NCI-H345 treated with DMSO at 0.1 percent for 48 hours (cell line): Measurements from ENCODE around the gene SPOP.

ENCODE experiments used
- DNase-seq: peaks from one replicate; lab custom pipeline; 2025; ENCODE audit not compliant: unreplicated experiment; lab: John Stamatoyannopoulos, UW

SPOP gene

DNA sequence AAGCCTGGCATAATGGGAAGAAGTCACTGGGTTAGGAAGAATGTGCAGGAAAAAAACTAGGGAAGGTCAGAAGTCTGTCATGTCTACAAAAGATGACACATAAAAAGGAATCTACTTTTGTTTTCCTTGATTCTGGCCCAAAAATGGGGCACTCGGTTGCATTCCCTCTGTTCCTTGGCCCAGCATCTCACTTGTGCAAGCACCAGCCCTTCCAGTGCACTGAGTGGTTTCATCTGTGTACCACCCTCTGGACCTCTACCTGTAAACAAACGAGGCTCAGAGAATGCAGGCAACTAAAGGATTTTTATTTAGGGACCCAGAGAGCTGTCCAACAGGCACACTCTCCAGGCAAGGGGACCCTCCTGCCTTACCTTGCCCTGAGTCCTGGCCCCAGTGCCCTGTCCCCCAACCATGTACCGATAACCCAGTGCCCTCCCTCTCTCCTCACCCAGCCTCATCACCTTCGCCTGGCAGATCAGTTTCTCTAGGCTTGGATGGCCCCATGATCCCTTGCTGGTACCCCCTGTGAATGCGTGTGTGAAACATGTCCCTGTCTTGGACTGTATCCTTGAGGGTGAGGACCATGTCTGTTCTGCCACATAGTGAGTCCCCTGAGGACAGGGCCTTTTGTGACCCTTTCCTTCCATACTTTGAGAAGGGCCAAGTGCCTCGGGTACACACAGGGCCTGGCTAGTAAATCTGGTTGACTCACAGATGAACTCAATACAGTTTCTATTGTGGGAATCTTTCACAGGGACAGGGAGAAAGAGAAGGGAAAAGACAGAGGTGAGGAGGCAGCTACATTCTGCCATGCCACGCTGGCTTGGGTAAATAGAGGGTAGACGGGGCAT lies 88.9 kb downstream of the SPOP start:
- no peak for DNase-seq

DNA sequence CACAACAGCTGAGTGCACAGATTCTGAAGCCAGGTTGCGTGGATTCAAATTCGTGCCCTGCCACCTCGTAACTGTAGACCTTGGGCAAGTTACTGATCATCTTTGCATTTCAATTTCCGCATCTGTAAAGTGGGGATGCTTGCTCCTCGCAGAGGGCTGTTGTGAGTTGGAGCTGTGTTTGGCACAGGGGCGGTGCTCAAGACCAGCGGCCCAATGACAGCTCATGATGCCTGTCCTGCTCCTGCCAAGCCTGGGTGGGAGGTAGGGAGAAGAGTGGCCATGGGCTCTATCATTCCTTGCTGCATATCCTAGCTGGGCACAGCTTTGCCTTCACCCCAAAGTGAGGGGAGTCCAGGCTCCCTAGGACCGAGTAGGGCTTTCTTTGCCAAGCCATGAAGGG lies 89.6 kb downstream of the SPOP start:
- DNase-seq = no peak

DNA sequence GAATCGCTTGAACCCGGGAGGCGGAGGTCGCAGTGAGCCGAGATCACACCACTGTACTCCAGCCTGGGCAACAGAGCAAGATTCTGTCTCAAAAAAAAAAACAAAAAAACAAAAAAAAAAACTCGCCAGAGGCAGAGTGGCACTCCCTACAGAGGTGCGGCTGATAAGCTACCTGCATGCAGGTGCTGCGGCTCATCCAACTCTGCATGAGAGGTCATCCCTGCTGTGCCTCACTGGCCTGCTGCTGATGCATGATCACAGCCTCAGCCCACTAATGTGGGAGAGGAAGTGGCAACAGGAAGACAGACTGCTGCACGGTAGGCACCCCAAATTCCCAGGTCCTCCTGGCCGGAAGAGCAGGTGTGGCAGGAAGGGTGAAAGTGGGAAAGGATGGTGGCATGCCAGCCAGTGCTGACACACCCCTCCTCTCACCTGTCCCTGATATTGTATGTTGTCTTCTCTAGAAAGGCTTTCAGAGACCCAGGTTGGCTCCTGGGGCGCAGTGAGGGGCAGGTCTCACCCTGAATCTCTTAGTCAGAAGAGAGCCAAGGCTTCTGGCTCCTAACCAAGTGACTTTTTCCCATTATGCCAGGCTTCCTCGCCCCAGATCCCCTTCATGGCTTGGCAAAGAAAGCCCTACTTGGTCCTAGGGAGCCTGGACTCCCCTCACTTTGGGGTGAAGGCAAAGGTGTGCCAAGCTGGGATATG lies 90.4 kb downstream of the SPOP start:
- DNase-seq = no peak

DNA sequence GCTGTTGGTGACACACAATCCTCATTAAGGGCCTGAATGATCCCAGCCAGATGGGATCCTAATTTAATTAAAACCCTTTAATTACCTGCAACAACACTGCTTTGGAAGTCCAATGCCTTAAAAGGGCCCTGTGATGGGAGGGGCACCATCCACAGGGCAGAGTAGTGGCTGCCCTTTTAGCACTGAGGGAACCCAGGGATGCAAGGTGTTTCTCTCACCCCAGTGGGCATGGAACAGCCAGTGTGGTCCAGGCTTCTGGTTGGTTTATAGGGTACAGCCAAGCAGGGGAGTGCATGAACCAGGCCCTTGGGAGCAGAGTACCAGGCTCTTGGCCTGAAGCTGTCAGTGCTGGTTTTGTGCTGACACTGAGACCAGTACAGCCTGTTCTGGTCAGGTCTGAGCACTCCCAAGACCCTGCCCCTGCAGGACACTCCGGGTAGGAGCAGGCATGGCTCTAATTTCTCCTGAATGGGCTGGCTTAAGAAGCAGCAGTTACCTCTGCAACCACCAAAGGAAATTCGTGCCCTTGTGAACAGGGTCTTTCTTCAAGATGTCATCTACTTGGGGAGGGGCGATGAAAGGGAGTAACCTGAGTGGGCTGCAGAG lies 92.4 kb downstream of the SPOP start:
- no peak for DNase-seq

DNA sequence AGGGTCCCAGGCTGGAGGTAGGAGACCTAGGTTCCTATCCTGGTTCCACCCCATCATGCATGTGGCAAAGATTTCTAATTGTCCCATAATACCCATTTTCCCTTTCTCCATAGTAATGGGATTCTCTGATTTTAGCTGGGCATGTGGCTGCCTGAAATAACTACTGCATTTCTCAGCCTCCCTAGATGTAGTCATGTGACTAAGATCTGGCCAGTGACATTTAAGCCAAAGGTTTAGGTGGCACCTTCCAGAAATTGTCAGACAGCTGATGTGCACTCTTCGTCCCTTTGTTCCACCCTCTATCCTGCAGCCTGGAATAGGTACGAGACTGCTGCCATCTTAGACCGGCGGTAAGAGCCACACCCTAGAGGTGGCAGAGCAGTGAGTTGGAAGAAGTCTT lies 94.0 kb downstream of the SPOP start:
- DNase-seq = no peak

DNA sequence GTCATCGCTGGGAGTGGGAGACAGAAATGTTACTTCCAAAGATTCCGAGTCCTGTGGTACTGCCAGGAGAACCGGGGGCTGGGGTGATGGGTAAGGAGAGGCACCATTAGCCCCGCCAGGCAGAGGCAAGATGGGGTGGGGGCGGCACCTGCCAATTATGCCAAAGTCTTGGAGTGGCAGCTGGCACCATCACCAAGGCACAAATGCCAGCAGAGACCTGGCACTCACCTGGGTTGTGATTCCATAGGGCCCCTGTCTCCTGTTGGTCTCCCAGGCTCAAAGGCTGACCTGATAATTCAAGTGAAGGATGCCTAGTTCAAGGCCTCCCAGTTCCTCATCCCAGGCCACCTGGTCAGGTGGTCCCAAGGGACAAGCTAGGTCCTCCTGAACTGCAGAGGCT lies 94.7 kb downstream of the SPOP start:
- DNase-seq = no peak

DNA sequence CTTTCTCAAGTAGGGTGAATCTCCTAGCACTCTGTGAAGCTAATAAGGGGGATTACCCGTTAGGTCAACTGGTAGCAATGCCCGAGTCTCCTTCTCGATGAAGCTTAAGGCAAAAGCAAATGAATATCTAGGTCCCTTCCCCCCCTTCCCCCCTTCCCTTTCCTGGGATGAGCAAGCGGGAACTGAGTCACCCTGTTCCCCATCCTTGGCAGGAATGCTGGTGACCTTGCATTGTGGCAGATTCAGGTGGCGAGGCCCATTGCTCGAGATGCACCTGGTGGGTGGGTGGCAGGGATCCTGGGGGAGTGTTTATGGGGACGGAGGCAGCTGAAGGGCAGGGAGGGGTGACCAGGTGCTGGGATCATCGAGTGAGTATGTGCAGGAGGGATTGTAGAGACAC lies 95.1 kb downstream of the SPOP start:
- no peak for DNase-seq

DNA sequence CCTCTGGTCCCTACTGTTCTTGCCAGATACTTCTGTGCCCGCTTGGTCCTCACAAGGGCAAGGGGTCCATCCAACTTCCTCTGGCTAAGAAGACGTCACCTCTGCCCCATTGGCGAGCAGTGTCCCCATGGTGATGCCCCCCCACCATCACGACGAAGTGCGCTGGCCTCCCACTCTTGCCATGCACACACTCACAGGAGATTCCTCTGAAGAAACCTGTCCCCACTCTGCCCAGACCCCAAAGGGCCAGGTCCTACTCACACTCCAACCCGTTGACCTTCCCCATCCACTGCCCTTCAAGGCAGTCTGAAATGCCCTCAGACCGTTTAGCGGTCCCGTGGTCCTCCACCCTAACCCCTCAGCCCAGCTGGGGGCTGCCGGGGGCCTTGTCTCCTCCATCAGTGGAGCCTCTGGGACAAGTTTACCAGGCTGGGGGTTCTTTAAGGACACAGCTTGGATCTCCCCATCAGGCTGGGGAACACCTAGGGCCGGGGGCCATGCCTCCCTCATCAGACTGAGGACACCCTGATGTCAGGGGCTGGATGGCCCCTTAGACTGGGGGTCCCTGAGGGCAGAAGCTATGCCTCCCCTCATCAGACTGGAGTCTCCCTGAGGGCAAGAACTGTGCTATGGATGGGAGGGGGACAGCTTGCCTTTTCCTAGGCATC lies 95.7 kb downstream of the SPOP start:
- DNase-seq = no peak

DNA sequence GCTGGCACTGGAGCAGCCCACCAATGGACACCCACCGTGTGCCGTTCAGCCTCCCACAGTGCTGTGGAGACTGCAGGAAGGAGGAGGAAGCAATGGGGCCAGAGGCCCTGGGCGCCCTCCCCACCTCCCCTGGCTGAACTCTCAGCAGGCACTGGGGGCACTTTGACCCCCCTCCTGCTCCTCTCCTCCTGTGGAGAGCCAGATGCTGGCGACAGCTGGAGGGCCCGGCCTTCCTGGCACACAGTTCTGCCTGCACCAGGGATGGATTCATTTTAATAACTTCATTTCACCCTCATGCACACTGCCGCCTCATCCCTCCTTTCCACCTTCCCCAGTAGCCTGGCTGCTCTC lies 96.3 kb downstream of the SPOP start:
- DNase-seq = no peak

DNA sequence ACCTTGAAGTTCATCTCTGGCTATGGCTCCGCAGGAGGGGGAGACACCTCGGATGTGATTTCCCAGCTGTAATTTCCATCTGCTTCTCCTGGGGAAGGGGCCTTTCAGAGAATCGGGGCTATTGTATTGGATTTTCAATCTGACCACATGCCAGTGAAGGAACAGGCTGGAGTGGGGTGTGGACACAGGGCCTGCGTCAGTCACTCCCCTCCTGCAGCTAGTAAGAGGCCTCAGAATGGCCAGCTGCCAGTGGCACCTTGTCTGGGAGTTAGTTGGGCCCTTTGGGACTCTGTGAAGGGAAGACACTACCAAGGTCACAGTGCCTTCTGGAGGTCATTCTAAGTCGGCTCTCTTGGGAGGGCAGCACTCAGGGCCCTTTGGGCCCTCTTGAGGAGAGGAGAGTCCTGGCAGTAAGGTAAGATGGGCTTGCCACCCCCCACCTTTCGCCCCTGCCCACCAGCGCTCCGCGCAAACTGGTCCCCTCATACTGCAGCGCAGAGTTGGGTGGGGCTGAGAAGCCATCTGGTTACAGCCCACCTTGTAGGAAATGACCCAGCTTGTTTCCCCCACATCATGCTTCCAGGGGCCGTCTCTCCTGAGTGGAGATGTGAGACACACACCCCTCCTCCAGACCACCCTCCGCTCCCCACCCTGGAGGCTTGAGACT lies 96.8 kb downstream of the SPOP start:
- no peak for DNase-seq

DNA sequence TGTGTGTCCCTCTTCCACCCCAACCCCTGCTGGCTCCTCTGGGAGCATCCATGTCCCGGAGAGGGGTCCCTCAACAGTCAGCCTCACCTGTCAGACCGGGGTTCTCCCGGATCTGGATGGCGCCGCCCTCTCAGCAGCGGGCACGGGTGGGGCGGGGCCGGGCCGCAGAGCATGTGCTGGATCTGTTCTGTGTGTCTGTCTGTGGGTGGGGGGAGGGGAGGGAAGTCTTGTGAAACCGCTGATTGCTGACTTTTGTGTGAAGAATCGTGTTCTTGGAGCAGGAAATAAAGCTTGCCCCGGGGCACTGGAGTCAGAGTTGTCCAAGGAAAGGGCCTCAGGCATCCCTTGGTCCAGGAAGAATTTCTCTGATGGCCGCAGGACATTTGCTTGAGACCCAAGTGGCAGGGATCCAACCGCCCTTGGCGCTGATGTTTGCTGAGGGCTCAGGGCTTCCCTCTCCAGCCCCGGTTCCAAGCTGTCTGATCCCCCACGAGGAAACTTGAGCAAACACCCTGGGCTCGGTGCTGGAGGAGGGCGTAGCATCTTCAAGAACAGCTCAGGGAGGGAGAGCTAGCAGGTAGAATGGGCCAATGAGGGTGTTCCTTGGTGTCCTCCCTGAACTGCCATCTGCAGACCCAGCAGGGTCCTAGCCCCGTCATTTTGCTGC lies 97.7 kb downstream of the SPOP start:
- DNase-seq = no peak

DNA sequence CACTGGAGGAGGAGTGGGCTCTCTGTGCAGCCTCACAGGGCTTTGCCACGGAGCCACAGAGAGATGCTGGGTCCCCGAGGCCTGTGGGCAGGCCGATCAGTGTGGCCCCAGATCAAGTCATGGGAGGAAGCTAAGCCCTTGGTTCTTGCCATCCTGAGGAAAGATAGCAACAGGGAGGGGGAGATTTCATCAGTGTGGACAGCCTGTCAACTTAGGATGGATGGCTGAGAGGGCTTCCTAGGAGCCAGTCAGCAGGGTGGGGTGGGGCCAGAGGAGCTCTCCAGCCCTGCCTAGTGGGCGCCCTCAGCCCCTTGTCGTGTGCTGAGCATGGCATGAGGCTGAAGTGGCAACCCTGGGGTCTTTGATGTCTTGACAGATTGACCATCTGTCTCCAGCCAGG lies 98.4 kb downstream of the SPOP start:
- no peak for DNase-seq

DNA sequence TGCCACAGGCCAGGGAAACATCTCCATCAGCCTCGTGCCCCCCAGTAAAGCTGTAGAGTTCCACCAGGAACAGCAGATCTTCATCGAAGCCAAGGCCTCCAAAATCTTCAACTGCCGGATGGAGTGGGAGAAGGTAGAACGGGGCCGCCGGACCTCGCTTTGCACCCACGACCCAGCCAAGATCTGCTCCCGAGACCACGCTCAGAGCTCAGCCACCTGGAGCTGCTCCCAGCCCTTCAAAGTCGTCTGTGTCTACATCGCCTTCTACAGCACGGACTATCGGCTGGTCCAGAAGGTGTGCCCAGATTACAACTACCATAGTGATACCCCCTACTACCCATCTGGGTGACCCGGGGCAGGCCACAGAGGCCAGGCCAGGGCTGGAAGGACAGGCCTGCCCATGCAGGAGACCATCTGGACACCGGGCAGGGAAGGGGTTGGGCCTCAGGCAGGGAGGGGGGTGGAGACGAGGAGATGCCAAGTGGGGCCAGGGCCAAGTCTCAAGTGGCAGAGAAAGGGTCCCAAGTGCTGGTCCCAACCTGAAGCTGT lies 98.9 kb downstream of the SPOP start:
- no peak for DNase-seq

DNA sequence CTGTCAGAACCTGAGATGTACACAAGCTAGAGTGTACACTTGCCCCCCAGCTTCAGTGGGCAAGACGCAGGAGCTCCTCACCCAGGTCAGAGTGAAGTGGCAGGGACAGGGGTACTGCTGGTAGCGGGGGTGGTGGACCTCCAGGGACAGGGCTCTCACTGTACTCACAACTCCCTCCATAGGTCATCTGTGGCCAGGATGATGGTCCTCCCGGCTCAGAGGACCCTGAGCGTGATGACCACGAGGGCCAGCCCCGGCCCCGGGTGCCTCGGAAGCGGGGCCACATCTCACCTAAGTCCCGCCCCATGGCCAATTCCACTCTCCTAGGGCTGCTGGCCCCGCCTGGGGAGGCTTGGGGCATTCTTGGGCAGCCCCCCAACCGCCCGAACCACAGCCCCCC lies 99.5 kb downstream of the SPOP start:
- DNase-seq = no peak

DNA sequence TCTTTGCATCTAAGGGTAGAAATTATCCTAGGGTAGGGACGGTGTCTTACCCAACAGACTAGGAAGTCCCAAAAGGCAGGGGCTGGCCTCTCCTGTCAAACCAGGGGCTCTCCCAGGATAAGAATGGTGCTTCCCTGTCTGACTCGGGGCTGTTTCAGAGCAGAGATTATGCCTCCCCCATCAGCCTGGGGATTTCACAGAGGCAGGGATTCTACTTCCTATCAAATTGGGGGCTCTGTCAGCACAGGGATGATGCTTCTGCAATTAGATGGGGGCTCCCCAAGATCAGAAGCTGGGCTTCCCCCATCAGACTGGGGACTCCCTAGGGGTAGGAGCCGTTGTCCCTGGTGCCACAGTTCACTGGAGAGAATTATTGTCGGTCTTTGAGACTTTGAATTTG lies 99.9 kb downstream of the SPOP start:
- no peak for DNase-seq

DNA sequence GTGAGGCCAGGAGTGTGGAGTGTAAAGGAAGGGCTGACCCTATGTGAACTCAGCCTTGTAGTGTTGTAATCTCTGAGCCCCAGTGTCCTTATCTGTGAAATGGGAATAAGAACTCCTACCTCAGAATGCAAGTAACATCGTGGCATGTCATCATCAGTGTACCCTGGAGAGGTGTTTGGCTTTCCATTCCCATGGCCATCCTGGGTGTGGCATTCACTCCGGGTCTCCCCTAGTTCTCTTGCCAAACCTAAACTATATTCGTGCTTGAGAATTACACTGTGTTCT lies 100.3 kb downstream of the SPOP start:
- no peak for DNase-seq

DNA sequence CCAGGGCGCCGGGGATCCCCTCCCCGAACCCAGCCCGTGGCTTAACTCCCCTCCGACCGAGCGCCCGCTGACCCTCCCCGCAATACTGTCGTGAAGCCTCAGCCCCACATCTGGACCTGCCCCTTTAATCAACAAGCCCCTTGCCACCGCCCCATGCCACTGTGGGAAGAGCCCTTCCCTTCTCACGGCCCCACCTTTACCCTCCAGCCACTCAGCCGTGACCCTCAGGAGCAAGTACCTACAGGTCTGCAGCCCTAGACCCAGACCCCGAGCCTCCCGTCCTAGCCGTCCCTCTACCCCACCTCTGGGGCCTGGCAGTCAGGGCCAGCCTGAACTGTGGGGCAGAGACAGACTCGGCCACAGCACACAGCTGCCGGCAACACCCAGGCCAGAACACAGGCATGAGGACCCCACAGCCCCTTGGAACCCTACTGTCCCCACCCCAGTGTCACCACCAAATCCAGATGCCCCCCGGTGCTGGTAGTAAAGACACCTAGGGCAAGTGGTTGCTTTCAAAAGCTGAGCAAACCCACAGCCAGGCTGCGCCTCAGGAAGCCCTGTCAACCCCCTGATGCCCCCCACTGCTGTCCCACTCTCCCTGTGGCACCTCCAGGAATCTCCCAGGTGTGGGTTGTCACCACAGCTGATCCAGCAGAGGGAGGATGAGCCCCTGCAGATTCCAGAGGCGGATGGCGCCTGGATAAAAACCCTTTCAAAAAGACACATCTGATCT lies 100.8 kb downstream of the SPOP start:
- no peak for DNase-seq

DNA sequence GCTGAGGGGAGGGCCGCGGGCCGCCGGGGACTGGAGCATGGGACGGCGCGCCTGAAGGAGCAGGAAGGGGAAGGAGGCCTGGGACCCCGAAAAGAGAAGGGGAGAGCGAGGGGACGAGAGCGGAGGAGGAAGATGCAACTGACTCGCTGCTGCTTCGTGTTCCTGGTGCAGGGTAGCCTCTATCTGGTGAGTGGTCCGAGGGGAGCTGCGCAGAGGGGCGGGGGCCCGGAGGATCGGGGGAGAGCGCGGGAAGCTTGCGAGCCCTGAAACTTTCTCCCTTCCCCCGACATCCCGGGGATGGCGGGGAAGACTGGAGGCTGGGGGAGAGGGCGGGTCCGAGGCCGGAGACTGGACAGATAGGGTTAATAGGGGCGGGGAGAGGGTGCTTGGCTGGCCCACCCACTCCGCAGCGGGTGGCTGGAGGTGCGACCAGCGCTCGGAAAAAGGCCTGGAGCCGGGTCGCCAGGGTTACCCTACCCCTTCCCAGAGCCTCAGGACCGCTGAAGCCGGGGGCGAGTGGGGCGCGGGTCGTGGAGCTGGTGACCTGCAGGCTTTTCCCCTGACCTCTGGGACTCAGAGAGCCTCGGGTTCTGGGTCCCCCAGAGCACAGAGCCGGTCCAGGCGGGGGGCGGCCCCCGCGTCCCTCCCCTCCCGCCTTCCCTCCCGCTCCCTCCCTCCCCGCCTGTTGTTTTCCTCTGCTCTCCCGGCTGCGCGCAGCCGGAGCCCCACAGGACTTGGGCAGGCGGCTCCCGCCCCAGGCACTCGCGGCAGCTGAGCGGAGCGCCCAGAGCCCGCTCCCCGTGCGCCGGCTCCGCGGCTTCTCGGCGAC lies 101.6 kb downstream of the SPOP start:
- no peak for DNase-seq

DNA sequence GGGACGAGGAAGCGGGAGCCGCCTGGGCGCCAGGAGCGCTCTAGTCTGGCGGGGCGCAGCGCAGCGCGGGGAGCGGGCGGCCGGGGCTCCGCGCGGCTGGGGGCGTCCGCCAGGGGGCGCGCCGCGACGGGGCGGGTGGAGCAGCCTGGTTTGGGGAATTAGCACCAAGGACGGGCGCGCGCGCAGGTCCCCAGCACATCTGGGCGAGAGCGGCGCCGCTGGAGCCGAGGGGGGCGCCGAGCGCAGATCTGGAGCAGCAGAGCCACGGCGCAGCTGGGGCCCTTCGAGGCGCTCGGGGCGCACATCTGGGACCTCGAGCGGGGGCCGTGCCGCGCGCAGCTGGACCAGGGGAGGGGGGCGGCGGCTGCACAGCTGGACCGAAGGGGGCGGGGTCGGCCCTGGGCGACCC lies 102.2 kb downstream of the SPOP start, which contains the start of gene NXPH3:
TSS of gene NXPH3 (plus strand) at position 193 of the 409 bp plus-strand sequence. CDS start 349 bp downstream, outside the sequence.
- peak; percentile 16 for DNase-seq
